Measurements from ENCODE around the gene LRRC10.
A peak's percentile ranks its signal among the peaks of the same experiment; 100 is the strongest.

Gene LRRC10

GRCh38 chr12:69610729-69611128 lies at the start of gene LRRC10:
LRRC10 (minus strand) TSS chr12:69610907; CDS start chr12:69610838, 69 bp downstream.
- DNase-seq (ENCODE audit: low read depth in 3 of 3) = no peak

- DNase-seq (ENCODE audit: low read depth in 3 of 3) = no peak
These were observed 49.6 kb upstream of the LRRC10 start for GRCh38 chr12:69660164-69660863.

GRCh38 chr12:69658203-69658602 lies 47.5 kb upstream of the LRRC10 start:
- no peak for DNase-seq (ENCODE audit: low read depth in 3 of 3)

- no peak for DNase-seq (ENCODE audit: low read depth in 3 of 3)
These were observed 46.9 kb upstream of the LRRC10 start for GRCh38 chr12:69657376-69658137.

- DNase-seq (ENCODE audit: low read depth in 3 of 3) = no peak
These were observed 45.1 kb upstream of the LRRC10 start for GRCh38 chr12:69655616-69656340.

GRCh38 chr12:69653703-69654102 lies 43.0 kb upstream of the LRRC10 start:
- no peak for DNase-seq (ENCODE audit: low read depth in 3 of 3)

GRCh38 chr12:69651922-69652321 lies 41.2 kb upstream of the LRRC10 start:
- no peak for DNase-seq (ENCODE audit: low read depth in 3 of 3)

- no peak for DNase-seq (ENCODE audit: low read depth in 3 of 3)
These were observed 38.8 kb upstream of the LRRC10 start for GRCh38 chr12:69649529-69649928.

- DNase-seq (ENCODE audit: low read depth in 3 of 3) = no peak
These were observed 37.8 kb upstream of the LRRC10 start for GRCh38 chr12:69648476-69648875.

- no peak for DNase-seq (ENCODE audit: low read depth in 3 of 3)
These were observed 36.5 kb upstream of the LRRC10 start for GRCh38 chr12:69647178-69647577.

- no peak for DNase-seq (ENCODE audit: low read depth in 3 of 3)
These were observed 34.3 kb upstream of the LRRC10 start for GRCh38 chr12:69645031-69645430.

- DNase-seq (ENCODE audit: low read depth in 3 of 3) = no peak
These were observed 33.8 kb upstream of the LRRC10 start for GRCh38 chr12:69644511-69644910.

- DNase-seq (ENCODE audit: low read depth in 3 of 3) = no peak
These were observed 31.8 kb upstream of the LRRC10 start for GRCh38 chr12:69642531-69642930.

GRCh38 chr12:69641546-69641945 lies 30.8 kb upstream of the LRRC10 start:
- no peak for DNase-seq (ENCODE audit: low read depth in 3 of 3)

GRCh38 chr12:69639400-69640016 lies 28.8 kb upstream of the LRRC10 start:
- DNase-seq (ENCODE audit: low read depth in 3 of 3) = peak; percentile 20 to 32 (median 26)

- no peak for DNase-seq (ENCODE audit: low read depth in 3 of 3)
These were observed 22.4 kb upstream of the LRRC10 start for GRCh38 chr12:69633061-69633460.

GRCh38 chr12:69630191-69630590 lies 19.5 kb upstream of the LRRC10 start:
- no peak for DNase-seq (ENCODE audit: low read depth in 3 of 3)

- DNase-seq (ENCODE audit: low read depth in 3 of 3) = no peak
These were observed 16.8 kb upstream of the LRRC10 start for GRCh38 chr12:69627501-69627900.

GRCh38 chr12:69623970-69624369 lies 13.3 kb upstream of the LRRC10 start:
- no peak for DNase-seq (ENCODE audit: low read depth in 3 of 3)

GRCh38 chr12:69621551-69621950 lies 10.8 kb upstream of the LRRC10 start:
- no peak for DNase-seq (ENCODE audit: low read depth in 3 of 3)

- DNase-seq (ENCODE audit: low read depth in 3 of 3) = no peak
These were observed 10.2 kb upstream of the LRRC10 start for GRCh38 chr12:69620921-69621320.

- DNase-seq (ENCODE audit: low read depth in 3 of 3) = no peak
These were observed 9.4 kb upstream of the LRRC10 start for GRCh38 chr12:69620077-69620476.

All from stimulated activated CD4-positive, alpha-beta T cell treated with anti-CD3 and anti-CD28 coated beads, TNF-alpha, amount 100 ng/mL, for 4 hours (primary cell).